Activated CD4-positive, alpha-beta T cell treated with anti-CD3 and anti-CD28 coated beads, Interleukin-2, amount 50 U/mL, for 1 hour (primary cell): ENCODE data around the gene STYK1.
"Not testable (repeated sequence)": the region's sequence is repeated elsewhere in the genome, so short reads cannot be mapped to it uniquely, and the experiment has no call there.

Experiments
- DNase-seq: peaks from one replicate; pipeline ENCODE4 v3.0.0-alpha.2; 2020

Gene STYK1

DNA sequence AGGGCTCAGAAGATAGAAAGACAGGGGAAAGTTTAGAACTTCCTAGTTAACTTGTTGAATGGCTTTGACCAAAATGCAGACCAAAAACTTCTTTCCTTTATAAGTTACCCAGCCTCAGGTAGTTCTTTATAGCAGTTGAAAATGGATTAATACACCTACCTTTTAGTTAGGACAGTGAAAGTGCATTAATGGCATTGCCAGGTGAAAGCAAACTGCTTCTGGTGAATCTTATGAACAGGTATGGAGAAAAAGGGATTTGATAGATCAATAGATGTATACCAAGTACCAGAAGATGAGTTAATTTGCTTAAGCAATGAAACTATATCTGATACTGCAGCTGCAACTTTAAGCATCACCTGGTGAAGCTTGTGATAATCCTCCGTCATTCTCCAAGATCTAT is 14.2 kb upstream of the STYK1 start:
- no peak for DNase-seq

- no peak for DNase-seq
Measured at GRCh38 chr12:10672231-10672868, 1.5 kb downstream of the STYK1 start.

DNA sequence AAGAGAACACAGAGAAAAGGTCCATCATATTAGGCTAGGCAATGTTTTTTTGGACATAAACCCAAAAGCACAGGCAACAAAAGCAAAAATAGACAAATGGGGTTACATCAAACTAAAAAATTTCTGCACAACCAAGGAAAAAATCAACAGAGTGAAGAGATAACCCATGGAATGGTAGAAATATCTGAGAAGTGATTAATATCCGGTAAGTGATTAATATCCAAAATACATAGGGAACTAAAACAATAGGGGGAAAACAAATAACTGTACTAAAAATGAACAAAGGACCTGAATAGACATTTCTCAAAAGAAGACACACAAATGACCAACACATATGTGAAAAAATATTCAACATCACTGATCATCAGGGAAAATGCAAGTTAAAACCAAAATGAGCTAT is 4.3 kb downstream of the STYK1 start:
- no peak for DNase-seq

GRCh38 chr12:10668526-10668925 is 5.3 kb downstream of the STYK1 start:
- DNase-seq: no peak

GRCh38 chr12:10667581-10667980 is 6.3 kb downstream of the STYK1 start:
- no peak for DNase-seq

- DNase-seq: no peak
Measured at GRCh38 chr12:10664499-10664898, 9.4 kb downstream of the STYK1 start.

DNA sequence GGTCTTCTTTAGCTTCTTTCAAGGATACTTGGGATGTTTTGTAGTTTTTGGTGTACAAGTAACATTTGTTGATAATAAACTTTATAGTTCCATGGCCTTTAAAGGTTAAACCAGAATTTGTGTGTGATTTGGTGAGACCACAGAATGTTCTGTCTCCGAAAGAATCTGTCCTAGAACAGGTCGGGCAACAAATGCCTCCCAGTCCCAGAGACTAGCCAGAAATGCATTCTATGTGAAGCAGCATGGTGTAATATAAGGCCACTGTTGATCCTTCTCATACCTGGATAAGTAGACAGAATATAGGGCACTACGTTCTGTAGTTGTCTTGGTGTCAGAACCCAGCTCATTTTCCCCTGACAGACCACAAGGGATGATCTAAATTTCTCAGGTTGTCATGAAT is 10.0 kb downstream of the STYK1 start:
- DNase-seq: no peak

DNA sequence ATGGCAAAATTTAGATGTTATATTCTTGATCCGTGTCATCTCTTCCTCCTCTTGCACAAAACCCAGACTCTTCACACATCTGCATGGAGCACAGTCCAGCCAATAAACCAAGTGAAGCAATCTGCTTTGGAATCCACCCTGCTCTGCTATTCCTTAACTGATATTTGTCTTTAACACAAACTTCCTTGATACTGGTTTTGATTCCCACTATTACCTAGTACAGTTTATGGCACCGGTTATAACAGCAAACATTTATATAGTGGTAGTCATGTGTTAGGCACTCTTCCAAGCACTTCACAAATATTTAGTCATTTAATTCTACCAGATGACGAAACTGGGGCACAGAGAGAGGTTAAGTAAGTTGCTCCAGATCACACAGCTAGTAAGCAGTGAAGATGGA is 12.5 kb downstream of the STYK1 start:
- DNase-seq: no peak

GRCh38 chr12:10654003-10654402 is 19.8 kb downstream of the STYK1 start:
- DNase-seq: no peak

DNA sequence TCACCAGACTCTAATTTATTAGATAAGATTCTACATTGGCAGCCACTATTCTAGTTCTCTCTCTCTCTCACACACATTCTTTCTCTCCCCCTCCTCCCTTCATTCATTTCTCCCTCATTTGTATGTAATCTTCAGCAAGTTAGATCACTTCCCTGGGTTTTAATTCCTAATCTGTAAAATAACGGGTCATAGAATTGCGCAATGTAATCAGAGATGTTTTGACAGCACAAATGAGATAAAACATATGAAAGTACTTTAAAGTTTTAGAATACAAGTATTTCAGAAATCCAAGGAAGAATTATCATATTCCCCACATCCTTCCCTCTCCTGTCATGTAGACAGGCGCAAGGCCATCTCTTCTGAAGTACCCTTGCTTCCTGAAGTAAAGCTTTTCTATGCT is 21.7 kb downstream of the STYK1 start:
- DNase-seq: no peak

- not testable (repeated sequence) for DNase-seq
Measured at GRCh38 chr12:10646576-10646975, 27.3 kb downstream of the STYK1 start.

DNA sequence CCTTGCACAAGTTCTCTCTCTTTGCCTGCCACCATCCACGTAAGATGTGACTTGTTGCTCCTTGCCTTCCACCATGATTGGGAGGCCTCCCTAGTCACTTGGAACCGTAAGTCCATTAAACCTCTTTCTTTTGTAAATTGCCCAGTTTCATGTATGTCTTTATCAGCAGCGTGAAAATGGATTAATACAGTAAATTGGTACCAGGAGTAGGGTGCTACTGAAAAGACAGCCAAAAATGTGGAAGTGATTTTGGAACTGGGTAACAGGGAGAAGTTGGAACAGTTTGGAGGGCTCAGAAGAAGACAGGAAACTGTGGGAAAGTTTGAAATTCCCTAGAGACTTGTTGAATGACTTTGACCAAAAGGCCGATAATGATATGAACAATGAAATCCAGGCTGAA is 27.9 kb downstream of the STYK1 start:
- no peak for DNase-seq

- no peak for DNase-seq
Measured at GRCh38 chr12:10641735-10642500, 31.9 kb downstream of the STYK1 start.

DNA sequence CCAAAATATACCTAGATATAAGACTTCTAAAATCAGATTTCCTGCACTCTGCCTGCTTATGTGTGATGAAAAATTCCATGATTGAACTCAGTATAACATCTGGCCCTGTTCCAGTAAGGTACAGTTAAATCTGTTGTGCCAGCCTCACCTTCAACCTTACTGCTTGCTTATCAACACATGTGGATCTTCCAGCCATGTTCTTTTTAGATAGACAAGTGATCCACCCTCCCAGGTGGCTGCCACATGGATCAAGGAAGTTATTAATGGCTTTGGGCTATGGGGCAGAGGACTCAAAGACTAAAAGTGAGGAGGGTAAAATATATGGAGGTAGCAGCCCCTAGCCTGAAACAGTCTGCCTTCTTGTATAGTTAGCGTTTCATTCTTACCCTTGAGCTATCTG is 35.1 kb downstream of the STYK1 start:
- no peak for DNase-seq

- no peak for DNase-seq
Measured at GRCh38 chr12:10636611-10637010, 37.2 kb downstream of the STYK1 start.

- DNase-seq: no peak
Measured at GRCh38 chr12:10636124-10636523, 37.7 kb downstream of the STYK1 start.

- no peak for DNase-seq
Measured at GRCh38 chr12:10635306-10635705, 38.5 kb downstream of the STYK1 start.

DNA sequence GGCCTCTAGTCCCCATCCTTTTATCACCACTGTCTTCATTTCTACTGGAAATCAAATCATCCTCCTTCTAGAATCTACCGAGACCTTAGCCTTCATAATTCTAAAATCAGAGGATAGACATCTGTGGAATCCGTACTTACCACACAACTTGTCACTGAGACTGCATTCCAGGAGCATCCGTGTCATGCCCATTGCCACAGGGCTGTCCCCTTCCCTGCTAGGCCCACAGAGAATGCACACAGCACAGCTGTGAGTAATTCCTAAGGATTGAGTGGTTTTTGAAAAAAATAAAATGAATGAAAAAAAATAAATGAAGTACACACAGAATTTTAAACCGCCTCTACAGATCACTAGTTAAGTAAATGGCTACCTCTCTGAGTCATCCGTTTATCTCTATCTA is 39.4 kb downstream of the STYK1 start:
- no peak for DNase-seq

DNA sequence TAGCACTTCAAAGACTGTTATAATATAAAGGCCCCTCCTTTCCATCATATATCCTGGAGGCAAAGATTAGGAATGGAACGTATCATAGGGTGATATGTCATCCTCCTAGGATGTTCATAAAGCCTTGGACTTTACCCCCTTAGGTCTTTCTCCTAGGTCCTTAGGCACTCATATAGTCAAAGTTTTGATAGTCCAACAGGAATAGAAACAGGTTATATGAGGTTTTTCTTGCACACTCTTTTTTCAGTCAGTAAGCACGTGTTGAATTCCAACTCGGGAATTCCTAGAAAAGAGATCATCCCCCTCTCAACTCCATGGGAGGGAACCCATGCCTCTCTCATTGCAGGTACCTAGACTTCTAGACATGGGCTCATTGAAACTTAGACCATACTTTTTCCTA is 40.3 kb downstream of the STYK1 start:
- no peak for DNase-seq

- no peak for DNase-seq
Measured at GRCh38 chr12:10632226-10632625, 41.6 kb downstream of the STYK1 start.

DNA sequence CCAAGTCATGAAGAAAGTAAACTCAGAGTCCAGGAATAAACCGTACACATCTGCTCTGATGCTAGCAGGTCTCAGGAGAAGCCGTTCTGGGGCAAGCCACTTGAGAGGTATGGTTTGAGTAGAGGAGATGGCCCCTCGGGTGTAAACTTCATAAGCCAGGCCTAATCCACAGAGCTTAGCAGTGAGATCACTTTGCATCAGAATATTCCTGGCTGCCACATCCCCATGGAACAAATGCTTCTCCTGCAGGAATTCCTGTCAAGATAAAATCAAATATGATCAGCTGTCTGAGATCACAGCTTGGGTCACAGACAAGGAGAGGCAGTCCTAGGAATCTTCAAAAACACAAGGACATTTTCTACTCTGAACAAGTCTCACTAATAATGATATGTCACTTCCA is 49.2 kb downstream of the STYK1 start:
- DNase-seq: no peak

- no peak for DNase-seq
Measured at GRCh38 chr12:10623131-10623530, 50.7 kb downstream of the STYK1 start.

DNA sequence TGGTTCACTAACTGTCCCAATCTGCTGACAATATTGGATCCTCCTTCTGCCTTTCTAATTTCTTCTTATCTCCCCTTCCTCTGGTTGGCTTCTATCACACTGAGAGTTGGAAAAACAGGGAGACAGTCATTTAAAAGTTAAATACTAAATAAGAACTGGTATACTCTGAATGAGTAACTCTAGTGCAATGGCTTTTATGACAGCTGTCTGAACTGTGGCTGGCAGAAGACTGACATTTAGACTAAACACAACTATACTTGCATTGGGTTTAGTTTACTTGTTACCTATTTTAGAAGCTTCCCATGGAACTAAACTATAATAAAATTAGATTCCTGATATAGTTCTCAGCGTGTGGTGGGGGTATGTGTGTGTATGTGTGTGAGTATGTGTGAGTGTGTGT is 52.6 kb downstream of the STYK1 start:
- no peak for DNase-seq

GRCh38 chr12:10620078-10620779 is 53.6 kb downstream of the STYK1 start:
- no peak for DNase-seq
